Measurements from ENCODE around the gene ARHGEF17.
A peak's percentile ranks its signal among the peaks of the same experiment; 100 is the strongest.

Gene ARHGEF17

GRCh38 chr11:73380897-73381410, 72.9 kb downstream of the ARHGEF17 start:
- DNase-seq (ENCODE audit: low read depth, low spot score): no peak

DNA sequence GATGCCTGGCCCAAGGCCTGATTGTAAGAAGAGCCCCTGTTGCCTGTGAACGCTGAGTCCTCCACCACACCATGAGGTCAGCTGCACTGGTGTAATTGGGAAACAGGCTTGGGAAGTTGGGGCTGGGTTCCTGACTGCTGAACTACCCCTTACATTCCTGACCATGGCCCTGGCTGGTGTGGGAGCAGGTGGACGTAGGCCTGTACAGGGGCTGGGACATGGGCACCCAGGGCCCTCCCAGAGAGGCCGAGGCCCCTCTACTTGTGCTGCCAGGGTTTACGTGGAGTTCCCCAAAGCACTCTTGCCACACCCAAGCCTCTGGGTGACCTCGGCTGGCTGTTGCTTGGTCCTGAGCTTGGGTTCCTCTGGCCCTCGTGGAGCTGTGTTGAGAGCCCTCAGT, 73.5 kb downstream of the ARHGEF17 start:
- DNase-seq (ENCODE audit: low read depth, low spot score): no peak

GRCh38 chr11:73382183-73382582, 74.1 kb downstream of the ARHGEF17 start:
- no peak for DNase-seq (ENCODE audit: low read depth, low spot score)

GRCh38 chr11:73382747-73383146, 74.7 kb downstream of the ARHGEF17 start:
- no peak for DNase-seq (ENCODE audit: low read depth, low spot score)

DNA sequence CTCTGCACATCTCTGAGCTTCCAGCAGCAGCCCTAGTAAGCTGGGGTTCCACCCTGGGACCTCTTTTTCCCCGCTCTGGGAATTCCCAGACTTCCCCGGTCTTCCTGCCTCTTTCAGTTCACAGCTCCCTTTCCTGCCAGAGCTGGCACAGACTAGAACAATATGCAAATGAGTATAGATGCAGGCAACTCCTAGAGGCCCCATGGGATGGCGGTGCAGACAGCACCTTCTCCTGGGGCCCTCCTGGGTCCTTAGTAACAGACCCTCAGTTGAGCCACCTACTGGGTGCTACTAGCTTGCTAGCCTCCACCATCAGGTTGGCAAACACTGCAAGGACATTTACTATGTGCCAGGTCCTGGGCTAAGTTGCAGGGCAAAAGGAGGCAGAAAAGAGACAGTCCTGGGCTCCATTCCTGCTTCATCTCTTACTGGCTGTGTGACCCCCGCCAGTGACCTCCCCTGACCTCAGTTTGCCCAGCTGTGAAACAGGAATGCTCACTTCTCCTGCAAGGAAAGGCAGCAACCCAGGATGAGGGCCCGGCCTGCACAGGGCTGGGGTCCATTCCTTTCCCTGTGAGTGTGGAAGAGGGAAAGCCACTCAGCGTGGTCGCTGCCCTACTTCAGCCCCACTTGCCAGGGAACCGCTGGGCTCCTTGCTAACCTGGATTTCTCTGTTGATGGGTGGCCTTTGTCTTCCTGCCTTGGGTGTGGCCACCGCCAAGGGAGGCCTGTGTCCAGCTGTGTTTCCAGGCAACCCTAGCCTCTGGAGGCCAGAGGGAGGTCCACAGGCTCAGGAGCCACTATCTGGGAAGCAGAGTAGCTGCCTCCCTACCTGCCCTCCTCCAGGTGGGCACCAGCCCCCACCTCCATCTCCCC, 75.4 kb downstream of the ARHGEF17 start:
- peak; percentile 60 for DNase-seq (ENCODE audit: low read depth, low spot score)

- DNase-seq (ENCODE audit: low read depth, low spot score): no peak
Observed at GRCh38 chr11:73384125-73384441, 76.0 kb downstream of the ARHGEF17 start.

GRCh38 chr11:73384531-73384871, 76.4 kb downstream of the ARHGEF17 start:
- no peak for DNase-seq (ENCODE audit: low read depth, low spot score)

DNA sequence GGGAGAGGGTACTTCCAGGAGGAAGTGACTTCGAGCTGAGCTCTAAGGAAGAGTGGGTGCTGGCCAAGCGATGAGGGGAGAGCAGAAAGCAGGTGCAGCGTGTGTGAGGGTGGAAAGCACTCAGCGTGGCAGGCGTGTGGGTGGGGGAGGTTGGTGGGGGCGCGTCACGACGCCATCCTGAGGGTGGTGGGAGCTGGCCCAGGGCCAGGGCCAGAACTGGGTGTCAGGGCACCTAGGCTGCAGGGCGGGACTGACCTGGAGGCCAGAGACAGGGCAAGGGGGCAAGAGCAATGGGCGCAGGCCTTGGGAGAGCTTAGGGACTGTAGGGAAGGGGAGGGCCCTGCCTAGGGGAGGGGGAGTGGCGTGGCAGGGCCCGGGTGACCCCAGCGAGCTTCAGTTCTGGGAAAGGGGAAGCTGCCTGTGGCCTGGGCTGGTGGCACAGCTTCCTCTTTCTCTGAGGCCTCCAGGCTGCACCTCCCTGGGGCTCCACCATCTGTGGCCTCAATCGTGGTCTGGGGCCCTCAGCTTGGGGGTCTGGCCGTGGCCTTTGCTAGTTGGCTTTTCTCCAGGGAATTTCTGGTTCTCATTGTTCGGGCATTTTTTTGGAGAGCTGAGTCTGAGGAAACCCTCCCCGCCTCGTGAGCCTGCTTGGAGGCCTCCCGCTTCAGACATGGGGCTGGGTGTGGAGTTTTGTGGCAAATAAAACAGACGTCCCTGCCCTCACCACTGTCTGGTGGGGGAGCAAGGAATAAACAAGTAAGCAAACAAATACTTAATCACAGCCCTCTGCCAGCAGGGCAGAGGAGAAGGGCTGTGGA, 77.0 kb downstream of the ARHGEF17 start:
- DNase-seq (ENCODE audit: low read depth, low spot score): peak; percentile 56

DNA sequence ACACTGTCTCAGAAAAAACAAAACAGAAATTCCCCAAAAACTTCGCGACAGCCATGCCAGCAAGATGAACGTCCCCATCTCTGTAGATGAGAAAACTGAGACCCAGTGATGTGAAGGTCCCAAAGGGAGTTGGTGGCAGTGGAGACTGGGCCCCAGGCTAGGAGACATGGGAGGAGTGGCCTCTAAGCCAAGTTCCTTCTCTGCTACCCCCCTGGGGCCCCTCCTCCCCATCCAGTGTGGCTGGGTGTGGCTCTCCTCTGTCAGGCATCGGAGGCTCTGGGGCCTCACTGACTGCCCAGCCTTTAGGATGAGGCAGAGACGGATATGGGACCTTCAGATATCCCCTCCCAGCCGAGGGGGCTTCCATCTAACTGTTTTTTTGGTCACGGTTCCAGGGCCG, 77.9 kb downstream of the ARHGEF17 start:
- DNase-seq (ENCODE audit: low read depth, low spot score): no peak

DNA sequence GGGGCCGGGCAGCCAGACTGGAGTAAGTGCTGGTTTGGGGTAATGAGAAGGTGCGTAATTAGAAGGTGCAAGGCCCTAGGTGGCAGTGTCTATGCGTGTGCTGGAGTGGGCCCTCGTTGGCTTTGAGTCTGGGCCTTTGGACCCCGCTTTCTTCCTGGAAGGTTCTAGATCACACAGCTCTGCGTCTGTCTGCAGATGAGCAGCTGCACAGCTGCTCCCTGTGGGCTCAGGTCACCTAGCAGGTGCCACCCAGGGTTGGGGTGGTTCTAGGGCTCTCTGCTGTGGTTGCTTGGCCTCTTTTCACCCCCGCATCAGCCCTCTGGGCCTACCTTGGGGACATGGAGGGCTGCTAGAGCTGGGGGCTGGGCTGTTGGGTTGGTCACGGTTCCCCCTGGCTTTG, 78.5 kb downstream of the ARHGEF17 start:
- DNase-seq (ENCODE audit: low read depth, low spot score): no peak

DNA sequence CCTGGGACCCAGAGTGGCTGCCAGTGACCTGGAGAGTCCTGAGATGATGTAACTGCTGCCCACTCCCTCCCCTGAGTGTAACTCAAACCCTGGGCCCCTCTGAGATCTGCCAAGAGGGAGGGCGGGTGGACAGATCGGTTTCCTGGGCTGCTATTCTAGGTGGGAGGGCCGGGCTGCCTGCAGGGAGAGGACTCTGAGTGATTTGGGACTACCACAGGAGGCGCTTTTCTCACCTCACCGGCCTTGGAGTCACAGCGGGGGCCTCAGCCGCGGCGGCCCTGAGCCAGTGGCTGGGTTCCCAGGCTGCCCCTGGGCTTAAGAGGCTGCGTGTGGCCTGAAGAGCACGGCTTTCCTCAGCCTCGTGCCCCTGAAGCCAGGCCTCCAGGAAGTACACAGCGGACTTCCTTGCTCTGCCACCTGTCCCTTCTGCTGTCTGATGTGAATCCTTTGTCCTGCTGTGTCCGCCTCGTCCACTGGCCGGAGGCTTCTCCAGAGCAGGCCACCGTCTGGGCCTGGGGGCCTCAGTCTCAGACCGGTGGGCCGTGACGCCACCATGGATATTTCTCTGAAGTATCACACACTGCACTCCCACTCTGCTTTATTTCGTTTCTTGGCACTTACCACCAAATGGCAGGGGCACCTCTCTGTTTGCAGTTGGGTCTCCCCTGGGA, 79.7 kb downstream of the ARHGEF17 start:
- DNase-seq (ENCODE audit: low read depth, low spot score): no peak

GRCh38 chr11:73388265-73389133, 80.4 kb downstream of the ARHGEF17 start:
- peak; percentile 47 for DNase-seq (ENCODE audit: low read depth, low spot score)

- DNase-seq (ENCODE audit: low read depth, low spot score): peak; percentile 36
Observed at GRCh38 chr11:73389134-73389525, 81.1 kb downstream of the ARHGEF17 start.

GRCh38 chr11:73389916-73390315, 81.8 kb downstream of the ARHGEF17 start:
- no peak for DNase-seq (ENCODE audit: low read depth, low spot score)

DNA sequence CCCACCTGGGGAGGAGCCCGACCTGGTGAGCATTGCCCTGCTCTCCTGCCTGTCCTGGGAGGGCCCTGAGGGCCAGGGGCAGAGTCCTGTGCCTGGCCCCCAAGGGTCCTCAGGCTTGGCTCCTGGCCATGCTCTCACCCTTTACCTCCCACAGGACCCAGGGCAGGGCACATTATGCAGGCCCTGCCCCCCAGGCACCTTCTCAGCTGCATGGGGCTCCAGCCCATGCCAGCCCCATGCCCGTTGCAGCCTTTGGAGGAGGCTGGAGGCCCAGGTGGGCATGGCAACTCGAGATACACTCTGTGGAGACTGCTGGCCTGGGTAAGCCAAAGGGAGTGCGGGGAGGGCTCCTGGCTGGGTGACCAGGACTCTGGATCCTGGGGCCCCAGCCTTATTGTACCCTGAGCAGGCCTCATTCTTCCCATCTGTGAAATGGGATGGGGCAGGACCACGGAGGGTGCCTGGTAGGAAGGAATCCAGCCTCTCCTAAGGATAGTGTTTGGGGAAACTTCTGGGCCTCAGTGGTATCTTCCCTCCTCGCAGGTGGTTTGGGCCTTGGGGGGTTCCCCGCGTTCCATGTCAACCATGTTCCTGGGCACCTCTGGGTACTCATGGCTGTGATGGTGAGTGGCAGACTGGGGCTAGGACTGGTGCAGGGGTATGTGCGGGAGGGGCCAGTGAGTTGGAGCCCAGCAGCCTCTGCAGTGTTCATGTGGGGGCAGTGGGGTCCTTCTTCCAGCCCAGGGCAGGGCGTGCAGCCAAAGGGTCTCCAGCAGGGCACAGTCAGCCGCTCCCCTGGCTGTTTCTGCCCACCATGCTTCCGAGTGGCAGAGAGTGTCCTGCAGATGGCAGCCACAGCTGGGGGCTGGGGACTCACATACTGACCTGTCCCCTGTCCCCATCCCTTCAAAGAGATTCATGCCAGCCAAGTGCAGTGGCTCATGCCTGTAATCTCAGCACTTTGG, 82.8 kb downstream of the ARHGEF17 start:
- no peak for DNase-seq (ENCODE audit: low read depth, low spot score)

DNA sequence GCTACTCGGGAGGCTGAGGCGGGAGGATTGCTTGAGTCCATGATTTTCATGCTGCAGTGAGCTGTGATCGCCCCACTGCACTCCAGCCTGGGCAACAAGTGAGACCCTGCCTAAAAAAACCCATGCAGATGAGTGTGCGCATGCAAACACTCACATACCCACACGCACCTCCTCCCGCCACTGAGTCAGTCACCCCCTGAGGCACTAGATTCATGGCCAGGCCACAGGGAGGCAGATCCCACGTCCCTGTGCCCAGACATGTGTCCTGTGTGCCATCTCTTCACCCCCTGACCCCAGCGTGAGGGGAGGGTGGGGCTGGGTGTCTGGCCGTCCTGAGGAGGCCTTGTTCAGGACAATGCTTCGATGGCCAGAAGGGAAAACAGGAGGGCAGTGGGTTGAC, 83.6 kb downstream of the ARHGEF17 start:
- DNase-seq (ENCODE audit: low read depth, low spot score): no peak

- DNase-seq (ENCODE audit: low read depth, low spot score): no peak
Observed at GRCh38 chr11:73392108-73393010, 84.3 kb downstream of the ARHGEF17 start.

GRCh38 chr11:73393011-73393380, 84.9 kb downstream of the ARHGEF17 start:
- DNase-seq (ENCODE audit: low read depth, low spot score): no peak
